Suprapubic skin (tissue), 4 donors: ENCODE measurements around the gene PNMA8A. TPM values are rescaled to one million over a fixed set of nuclear protein-coding genes. Genes with fewer than 3 reads are reported as not detected.

Source experiments
- DNase-seq, 2 donors: peaks; one replicate each; pipeline ENCODE4 v3.0.0-alpha.2; 2019; ENCODE audit warnings: low spot score in 2 of 2
- H3K27ac ChIP-seq: fragments of 200-600 bp; sonication (generic); one replicate; pipeline ENCODE4 v1.5.1; 2019
- H3K27me3 ChIP-seq: fragments of 200-600 bp; sonication (generic); one replicate; pipeline ENCODE4 v1.5.1; 2019
- H3K36me3 ChIP-seq: fragments of 200-600 bp; sonication (generic); one replicate; pipeline ENCODE4 v1.5.1; 2019
- H3K4me1 ChIP-seq: fragments of 200-600 bp; sonication (generic); one replicate; pipeline ENCODE4 v1.5.1; 2019
- H3K4me3 ChIP-seq: fragments of 200-600 bp; sonication (generic); one replicate; pipeline ENCODE4 v1.5.1; 2019; ENCODE audit warnings: mild to moderate bottlenecking
- H3K9me3 ChIP-seq: fragments of 200-600 bp; sonication (generic); one replicate; pipeline ENCODE4 v1.5.1; 2019
- CTCF ChIP-seq, 2 donors: fragments of 200-600 bp in 1 of 2; fragments of 450-650 bp in 1 of 2; sonication (generic) in 1 of 2; IDR thresholded peaks; one replicate each; pipeline ENCODE4 v1.5.1; 2016 to 2019; ENCODE audit warnings: antibody characterized with exemption in 2 of 2, mild to moderate bottlenecking in 1 of 2, moderate library complexity in 1 of 2
- EP300 ChIP-seq: sonication (generic); formaldehyde crosslinking; IDR thresholded peaks from one replicate; pipeline ENCODE4 v1.6.1; 2017; ENCODE audit warnings: antibody characterized with exemption
- POLR2A ChIP-seq, 2 donors: fragments of 450-650 bp; IDR thresholded peaks; one replicate each; pipeline ENCODE4 v1.6.1; 2017; ENCODE audit warnings: antibody characterized with exemption in 2 of 2, mild to moderate bottlenecking in 2 of 2, moderate library complexity in 2 of 2
- POLR2AphosphoS5 ChIP-seq, 3 donors: sonication (generic); formaldehyde crosslinking; IDR thresholded peaks; one replicate each; pipeline ENCODE4 v1.6.1; 2017; ENCODE audit warnings: antibody characterized with exemption in 3 of 3
- WGBS: methylation state at CpG from one replicate; pipeline ENCODE4 v1.1.5; 2018; 5-methylcytosine and 5-hydroxymethylcytosine counted together
- total RNA-seq, 4 donors: library from RNA; depleted of rRNA; stranded (reverse); fragments of >200 nt; gene quantifications; one replicate each; pipeline ENCODE4 v1.1.0, GENCODE V29; 2016

The PNMA8A gene
- total RNA-seq, 4 donors from 2014 or later = 0.72 to 3.9 (median 1.4) TPM

- TF ChIP-seq POLR2A (IDR thresholded peaks at IDR 0.05) (no peak), EP300 (no peak), POLR2AphosphoS5 (IDR thresholded peaks at IDR 0.05) (no peak), CTCF (IDR thresholded peaks at IDR 0.05) (no peak)
- 80% methylated on average over 4 of the region's 4 CpGs for WGBS
Observed at GRCh38 chr19:46429999-46430398, 41.4 kb downstream of the PNMA8A start.

GRCh38 chr19:46428239-46429135, 42.9 kb downstream of the PNMA8A start, which contains the start of gene PNMA8C:
Gene PNMA8C, minus strand, starts transcription at chr19:46428936. Its CDS starts 577 bp downstream, at chr19:46428359.
- peaks cover 54% of the 10 kb centered on the region for H3K27me3 ChIP-seq
- peaks cover 24% of the 10 kb centered on the region for H3K4me1 ChIP-seq
- no peak for DNase-seq
- TF ChIP-seq EP300 (no peak), CTCF (IDR thresholded peaks at IDR 0.05) (no peak), POLR2A (IDR thresholded peaks at IDR 0.05) (no peak), POLR2AphosphoS5 (IDR thresholded peaks at IDR 0.05) (no peak)
- H3K4me3 ChIP-seq = peak within 1 kb of the TSS; percentile 11
- no peak within 1 kb of the TSS for H3K27ac ChIP-seq
- H3K9me3 ChIP-seq = no peaks in the 10 kb centered on the region
- 23% methylated on average over 38 of the region's 52 CpGs for WGBS
- H3K36me3 ChIP-seq = no peaks in the 10 kb centered on the region

More at GRCh38 chr19:46429999-46430398, 41.4 kb downstream of the PNMA8A start:
- no peaks in the 10 kb centered on the region for H3K36me3 ChIP-seq
- H3K27ac ChIP-seq = no peak overlapping the region
- H3K27me3 ChIP-seq = peaks cover 55% of the 10 kb centered on the region
- H3K4me3 ChIP-seq = no peak overlapping the region
- H3K4me1 ChIP-seq = peaks cover 24% of the 10 kb centered on the region
- no peak for DNase-seq
- no peaks in the 10 kb centered on the region for H3K9me3 ChIP-seq

- WGBS = 87% methylated on average over 13 of the region's 17 CpGs
- no peak for TF ChIP-seq POLR2AphosphoS5 (IDR thresholded peaks at IDR 0.05)
- no peak for TF ChIP-seq CTCF (IDR thresholded peaks at IDR 0.05)
- TF ChIP-seq POLR2A (IDR thresholded peaks at IDR 0.05) = no peak
- no peak for TF ChIP-seq EP300
- H3K36me3 ChIP-seq = no peaks in the 10 kb centered on the region
- no peak for DNase-seq
- H3K27ac ChIP-seq = no peak overlapping the region
- peaks cover 24% of the 10 kb centered on the region for H3K4me1 ChIP-seq
- H3K4me3 ChIP-seq = no peak overlapping the region
- no peaks in the 10 kb centered on the region for H3K9me3 ChIP-seq
- H3K27me3 ChIP-seq = peaks cover 48% of the 10 kb centered on the region
Observed at GRCh38 chr19:46427518-46428045, 43.8 kb downstream of the PNMA8A start.

- WGBS = 8% methylated on average over 22 of the region's 32 CpGs
- no peak for DNase-seq
- no peaks in the 10 kb centered on the region for H3K9me3 ChIP-seq
- no peak for TF ChIP-seq POLR2AphosphoS5 (IDR thresholded peaks at IDR 0.05)
- TF ChIP-seq POLR2A (IDR thresholded peaks at IDR 0.05) = no peak
- TF ChIP-seq EP300 = no peak
- TF ChIP-seq CTCF (IDR thresholded peaks at IDR 0.05) = no peak
- no peaks in the 10 kb centered on the region for H3K36me3 ChIP-seq
- H3K4me1 ChIP-seq = peaks cover 24% of the 10 kb centered on the region
- H3K4me3 ChIP-seq = peak overlapping the region; percentile 49
- no peak overlapping the region for H3K27ac ChIP-seq
- H3K27me3 ChIP-seq = peaks cover 44% of the 10 kb centered on the region
Observed at GRCh38 chr19:46426506-46427162, 44.7 kb downstream of the PNMA8A start.

GRCh38 chr19:46426035-46426505, 45.3 kb downstream of the PNMA8A start:
- no peak for DNase-seq
- Histone ChIP-seq H3K4me3 (peak overlapping the region; percentile 49), H3K9me3 (no peaks in the 10 kb centered on the region), H3K27ac (no peak overlapping the region), H3K4me1 (peaks cover 24% of the 10 kb centered on the region), H3K27me3 (peaks cover 44% of the 10 kb centered on the region), H3K36me3 (no peaks in the 10 kb centered on the region)
- WGBS = 2% methylated on average over 8 of the region's 10 CpGs
- TF ChIP-seq CTCF (IDR thresholded peaks at IDR 0.05) (no peak), EP300 (no peak), POLR2A (IDR thresholded peaks at IDR 0.05) (no peak), POLR2AphosphoS5 (IDR thresholded peaks at IDR 0.05) (no peak)
